ENCODE data around the gene SNIP1.

- TF ChIP-seq, protein P1, sequence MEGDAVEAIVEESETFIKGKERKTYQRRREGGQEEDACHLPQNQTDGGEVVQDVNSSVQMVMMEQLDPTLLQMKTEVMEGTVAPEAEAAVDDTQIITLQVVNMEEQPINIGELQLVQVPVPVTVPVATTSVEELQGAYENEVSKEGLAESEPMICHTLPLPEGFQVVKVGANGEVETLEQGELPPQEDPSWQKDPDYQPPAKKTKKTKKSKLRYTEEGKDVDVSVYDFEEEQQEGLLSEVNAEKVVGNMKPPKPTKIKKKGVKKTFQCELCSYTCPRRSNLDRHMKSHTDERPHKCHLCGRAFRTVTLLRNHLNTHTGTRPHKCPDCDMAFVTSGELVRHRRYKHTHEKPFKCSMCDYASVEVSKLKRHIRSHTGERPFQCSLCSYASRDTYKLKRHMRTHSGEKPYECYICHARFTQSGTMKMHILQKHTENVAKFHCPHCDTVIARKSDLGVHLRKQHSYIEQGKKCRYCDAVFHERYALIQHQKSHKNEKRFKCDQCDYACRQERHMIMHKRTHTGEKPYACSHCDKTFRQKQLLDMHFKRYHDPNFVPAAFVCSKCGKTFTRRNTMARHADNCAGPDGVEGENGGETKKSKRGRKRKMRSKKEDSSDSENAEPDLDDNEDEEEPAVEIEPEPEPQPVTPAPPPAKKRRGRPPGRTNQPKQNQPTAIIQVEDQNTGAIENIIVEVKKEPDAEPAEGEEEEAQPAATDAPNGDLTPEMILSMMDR (conservative IDR thresholded peaks at IDR 0.05), result no peak
- no peak for TF ChIP-seq EZH2 (IDR thresholded peaks at IDR 0.05; ENCODE audit: low read depth)
These were observed 60.6 kb downstream of the SNIP1 start for GRCh38 chr1:37493336-37494098.

All from PC-9 (cell line).